Measurements from ENCODE around the gene EEF2KMT.
"Not testable (repeated sequence)": the region's sequence is repeated elsewhere in the genome, so short reads cannot be mapped to it uniquely, and the experiment has no call there.

- TF ChIP-seq CTCF (conservative IDR thresholded peaks at IDR 0.05; ENCODE audit: low read length); EZH2phosphoT487 (IDR thresholded peaks at IDR 0.05; ENCODE audit: borderline replicate concordance): not testable (repeated sequence)
Observed at GRCh38 chr16:5096437-5097060, 1.0 kb downstream of the EEF2KMT start.
